Measurements from ENCODE around the gene HMGCL. TPM values are rescaled to one million over a fixed set of nuclear protein-coding genes. Genes with fewer than 3 reads are reported as not detected.

Gene HMGCL
- total and polyA plus RNA-seq, 2 of the 13 experiments (the other 11 are each of a cell fraction or from before 2014, with no cell fraction given), result 21.3 to 41.4 TPM

DNA sequence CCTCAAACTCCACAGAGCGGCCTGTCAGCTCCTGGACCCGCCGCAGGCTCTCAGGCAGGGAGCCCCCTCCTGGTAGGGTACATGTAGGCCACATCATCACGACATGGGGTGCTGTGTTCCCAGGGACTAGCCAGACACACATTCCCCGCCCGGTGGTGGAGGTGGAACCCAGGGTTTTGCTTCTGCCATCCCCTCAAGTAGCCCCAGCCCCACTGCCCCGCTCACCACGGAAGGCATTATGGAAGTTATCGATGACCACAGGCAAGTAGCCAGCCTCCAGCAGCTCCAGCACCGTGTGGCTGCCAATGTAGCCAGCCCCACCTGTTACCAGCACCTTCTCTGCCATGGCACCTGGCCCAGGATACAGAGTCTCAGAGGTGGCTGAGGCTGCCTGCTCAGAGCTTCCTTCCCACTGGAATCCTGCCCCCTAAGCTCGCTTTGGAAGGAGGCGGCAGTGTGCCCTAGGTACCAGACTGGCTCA is 26.5 kb downstream of the HMGCL start:
- peak overlapping the region; percentile 94 for H3K4me2 ChIP-seq (ENCODE audit: low read depth, low read length)

More for the DNA sequence above, 26.5 kb downstream of the HMGCL start:
- H3K9me3 ChIP-seq (ENCODE audit: low read length), result no peaks in the 10 kb centered on the region
- FAIRE-seq, result no peak
- no peak for ATAC-seq
- H3K4me3 ChIP-seq (replicated peaks in 1 of 3; ENCODE audit: insufficient read depth in 1 of 3, low read depth in 2 of 3, low read length in 3 of 3), result peak overlapping the region in 1 of 3 experiments; percentile 92; a peak in 2 of 6 replicates
- TF ChIP-seq POLR2AphosphoS5 (IDR thresholded peaks at IDR 0.05; ENCODE audit: low read depth, low read length) (peak; percentile 29; the same call in 1 of the 2 replicates), ESRRA (CRISPR knock-in tag; IDR thresholded peaks at IDR 0.05; ENCODE audit: low read depth) (no peak), ZMAT3 (CRISPR knock-in tag; conservative IDR thresholded peaks at IDR 0.05) (0 out of 2 replicates have a peak, but pooled peaks have one; percentile 13), RBM39 (IDR thresholded peaks at IDR 0.05; ENCODE audit: low read depth, low read length, poor library complexity, severe bottlenecking) (peak; percentile 7), PAX8 (CRISPR knock-in tag; IDR thresholded peaks at IDR 0.05; ENCODE audit: borderline replicate concordance) (no peak), MXD4 (CRISPR knock-in tag; IDR thresholded peaks at IDR 0.05) (no peak), NONO (IDR thresholded peaks at IDR 0.05) (no peak), NONO (CRISPR knock-in tag; conservative IDR thresholded peaks at IDR 0.05) (0 out of 2 replicates have a peak, but pooled peaks have one; percentile 26), AGO2 (optimal IDR thresholded peaks at IDR 0.05; ENCODE audit: low read depth, low read length) (peak; percentile 75), ZBTB38 (CRISPR knock-in tag; IDR thresholded peaks at IDR 0.05) (peak; percentile 82; the same call in 1 of the 2 replicates)
- TF ChIP-seq, protein P1, sequence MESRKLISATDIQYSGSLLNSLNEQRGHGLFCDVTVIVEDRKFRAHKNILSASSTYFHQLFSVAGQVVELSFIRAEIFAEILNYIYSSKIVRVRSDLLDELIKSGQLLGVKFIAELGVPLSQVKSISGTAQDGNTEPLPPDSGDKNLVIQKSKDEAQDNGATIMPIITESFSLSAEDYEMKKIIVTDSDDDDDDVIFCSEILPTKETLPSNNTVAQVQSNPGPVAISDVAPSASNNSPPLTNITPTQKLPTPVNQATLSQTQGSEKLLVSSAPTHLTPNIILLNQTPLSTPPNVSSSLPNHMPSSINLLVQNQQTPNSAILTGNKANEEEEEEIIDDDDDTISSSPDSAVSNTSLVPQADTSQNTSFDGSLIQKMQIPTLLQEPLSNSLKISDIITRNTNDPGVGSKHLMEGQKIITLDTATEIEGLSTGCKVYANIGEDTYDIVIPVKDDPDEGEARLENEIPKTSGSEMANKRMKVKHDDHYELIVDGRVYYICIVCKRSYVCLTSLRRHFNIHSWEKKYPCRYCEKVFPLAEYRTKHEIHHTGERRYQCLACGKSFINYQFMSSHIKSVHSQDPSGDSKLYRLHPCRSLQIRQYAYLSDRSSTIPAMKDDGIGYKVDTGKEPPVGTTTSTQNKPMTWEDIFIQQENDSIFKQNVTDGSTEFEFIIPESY (CRISPR knock-in tag; IDR thresholded peaks at IDR 0.05), result peak; percentile 91
- TF ChIP-seq, protein P2, sequence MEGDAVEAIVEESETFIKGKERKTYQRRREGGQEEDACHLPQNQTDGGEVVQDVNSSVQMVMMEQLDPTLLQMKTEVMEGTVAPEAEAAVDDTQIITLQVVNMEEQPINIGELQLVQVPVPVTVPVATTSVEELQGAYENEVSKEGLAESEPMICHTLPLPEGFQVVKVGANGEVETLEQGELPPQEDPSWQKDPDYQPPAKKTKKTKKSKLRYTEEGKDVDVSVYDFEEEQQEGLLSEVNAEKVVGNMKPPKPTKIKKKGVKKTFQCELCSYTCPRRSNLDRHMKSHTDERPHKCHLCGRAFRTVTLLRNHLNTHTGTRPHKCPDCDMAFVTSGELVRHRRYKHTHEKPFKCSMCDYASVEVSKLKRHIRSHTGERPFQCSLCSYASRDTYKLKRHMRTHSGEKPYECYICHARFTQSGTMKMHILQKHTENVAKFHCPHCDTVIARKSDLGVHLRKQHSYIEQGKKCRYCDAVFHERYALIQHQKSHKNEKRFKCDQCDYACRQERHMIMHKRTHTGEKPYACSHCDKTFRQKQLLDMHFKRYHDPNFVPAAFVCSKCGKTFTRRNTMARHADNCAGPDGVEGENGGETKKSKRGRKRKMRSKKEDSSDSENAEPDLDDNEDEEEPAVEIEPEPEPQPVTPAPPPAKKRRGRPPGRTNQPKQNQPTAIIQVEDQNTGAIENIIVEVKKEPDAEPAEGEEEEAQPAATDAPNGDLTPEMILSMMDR (CRISPR knock-in tag; IDR thresholded peaks at IDR 0.05), result peak; percentile 48
- peaks cover 47% of the 10 kb centered on the region for H3K4me1 ChIP-seq (ENCODE audit: insufficient read depth, low read length)
- H3K27me3 ChIP-seq (ENCODE audit: control insufficient read depth in 1 of 2, insufficient read depth in 2 of 2, low read length in 2 of 2), result no peaks in the 10 kb centered on the region; a peak in 1 of 5 replicates
- no TSS peak for BruUV-seq (replicated peaks)
- WGBS (ENCODE audit: low lambda C conversion rate), result 100% methylated on average over 3 of the region's 12 CpGs
- in situ Hi-C loops (cut with HindIII; ENCODE audit: extremely low pct_ligation_motif_present, low pct_unique_long_range_greater_than_20kb), result no loop called here
- H3K79me2 ChIP-seq (ENCODE audit: insufficient read depth, low read length), result peaks cover 9% of the 10 kb centered on the region
- DNase-seq (ENCODE audit: low spot score), result no peak
- H2AFZ ChIP-seq (ENCODE audit: low read length), result no peak overlapping the region
- ChIA-PET CTCF (ENCODE audit: low intra/inter-chr PET ratio, low total read pairs) (no interaction called here), POLR2A (interaction anchor here (0.7 to 10.9 kb wide), 9 partner anchors 8 to 223 kb away, joined by 3 to 154 read pairs (median 6); partner anchors contain the start of genes HMGCL, LYPLA2, PITHD1 and RPL11)
- H4K20me1 ChIP-seq (ENCODE audit: insufficient read depth, low read length), result peaks cover 9% of the 10 kb centered on the region; the same call in 1 of the 2 replicates
- H3K9ac ChIP-seq (ENCODE audit: insufficient read depth, low read depth, low read length), result peak overlapping the region; percentile 93
- H3K36me3 ChIP-seq (replicated peaks in 1 of 2; ENCODE audit: control insufficient read depth in 1 of 2, insufficient read depth in 2 of 2, low read length in 2 of 2), result peaks cover 9 to 35% of the 10 kb centered on the region in 2 experiments; a peak in 4 of 5 replicates
- intact Hi-C loops (cut with micrococcal nuclease; ENCODE audit: unreplicated experiment), result loop anchor here (1.0 kb wide), 1 partner anchor 26 kb away; no protein-coding TSS in a partner anchor
- peak overlapping the region; percentile 95 for H3K27ac ChIP-seq (ENCODE audit: extremely low read length, insufficient read depth, low read length)
